Thyroid gland (tissue), 4 donors: ENCODE measurements around the gene EPHB4. TPM values are rescaled to one million over a fixed set of nuclear protein-coding genes. Genes with fewer than 3 reads are reported as not detected.
"Not testable (repeated sequence)": the region's sequence is repeated elsewhere in the genome, so short reads cannot be mapped to it uniquely, and the experiment has no call there.

ENCODE experiments used
- DNase-seq, 2 donors: peaks; one replicate each; pipeline ENCODE4 v3.0.0-alpha.2; 2019
- H3K27ac ChIP-seq, 3 donors: fragments of 200-600 bp; sonication (generic); 1 replicate in 2 of 3; 2 replicates in 1 of 3; pipeline ENCODE4 v1.5.1; 2016 to 2019; ENCODE audit warnings: mild to moderate bottlenecking in 1 of 3, moderate library complexity in 1 of 3
- H3K27me3 ChIP-seq: fragments of 200-600 bp; sonication (generic); one replicate; pipeline ENCODE4 v1.5.1; 2019
- H3K36me3 ChIP-seq, 2 donors: fragments of 200-600 bp; sonication (generic); one replicate each; pipeline ENCODE4 v1.5.1; 2016 to 2019
- H3K4me1 ChIP-seq, 2 donors: fragments of 200-600 bp; sonication (generic); one replicate each; pipeline ENCODE4 v1.5.1; 2017 to 2019
- H3K4me3 ChIP-seq, 3 donors: fragments of 200-600 bp; sonication (generic); replicated peaks in 1 of 3; 1 replicate in 2 of 3; 2 replicates in 1 of 3; pipeline ENCODE4 v1.5.1; 2016; ENCODE audit warnings: mild to moderate bottlenecking in 1 of 3
- H3K9me3 ChIP-seq: fragments of 200-600 bp; sonication (generic); one replicate; pipeline ENCODE4 v1.5.1; 2017
- POLR2A ChIP-seq, 2 donors: fragments of 450-650 bp; IDR thresholded peaks; one replicate each; pipeline ENCODE4 v1.6.1; 2017; ENCODE audit warnings: antibody characterized with exemption in 2 of 2, mild to moderate bottlenecking in 2 of 2, moderate library complexity in 1 of 2
- WGBS, 2 donors: methylation state at CpG; one replicate each; pipeline ENCODE4 v1.1.5; 2017; 5-methylcytosine and 5-hydroxymethylcytosine counted together
- intact Hi-C: fragments of 100-400 bp; cut with DNase I; formaldehyde crosslinking; loops from one replicate; pipeline ENCODE4 v1.15.1; 2023
- total RNA-seq, 4 donors: library from RNA; depleted of rRNA; stranded (reverse); fragments of >200 nt; gene quantifications; one replicate each; pipeline ENCODE4 v1.2.3, GENCODE V29; 2016
- TF ChIP-seq, protein P1 (sequence below), 6 experiments: fragments of 200-600 bp in 3 of 6; fragments of 450-650 bp in 3 of 6; sonication (generic) in 3 of 6; IDR thresholded peaks; one replicate each; pipeline ENCODE4 v1.5.1; 2016 to 2019; ENCODE audit warnings: antibody characterized with exemption in 6 of 6, mild to moderate bottlenecking in 2 of 6, inconsistent platforms in 1 of 6, moderate library complexity in 1 of 6

Gene EPHB4
- total RNA-seq, 4 donors from 2014 or later: 27.9 to 38.0 (median 35.1) TPM

DNA sequence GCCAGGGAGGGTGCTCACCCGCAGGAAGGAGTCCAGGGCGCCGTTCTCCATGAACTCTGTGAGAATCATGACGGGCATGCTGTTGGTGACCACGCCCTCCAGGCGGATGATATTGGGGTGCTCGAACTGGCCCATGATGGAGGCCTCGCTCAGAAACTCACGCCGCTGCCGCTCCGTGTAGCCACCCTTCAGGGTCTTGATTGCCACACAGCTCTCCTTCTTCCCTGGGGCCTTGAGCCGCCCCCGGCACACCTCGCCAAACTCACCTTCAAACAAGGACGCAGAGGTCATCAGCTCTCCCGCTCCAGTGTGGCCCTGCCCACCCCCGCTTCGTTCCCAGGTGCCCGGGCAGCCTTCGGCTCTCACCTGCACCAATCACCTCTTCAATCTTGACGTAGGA, 14.6 kb downstream of the EPHB4 start:
- Histone ChIP-seq H3K27ac (no peak overlapping the region), H3K4me3 (no peak overlapping the region), H3K27me3 (no peaks in the 10 kb centered on the region), H3K4me1 (no peaks in the 10 kb centered on the region), H3K36me3 (peaks cover 33 to 39% of the 10 kb centered on the region in 2 donors), H3K9me3 (no peaks in the 10 kb centered on the region)
- WGBS, 2 donors: 94 to 95% methylated on average over 22 of the region's 22 CpGs
- intact Hi-C loops: no loop called here
- TF ChIP-seq POLR2A (IDR thresholded peaks at IDR 0.05): no peak
- TF ChIP-seq, protein P1, sequence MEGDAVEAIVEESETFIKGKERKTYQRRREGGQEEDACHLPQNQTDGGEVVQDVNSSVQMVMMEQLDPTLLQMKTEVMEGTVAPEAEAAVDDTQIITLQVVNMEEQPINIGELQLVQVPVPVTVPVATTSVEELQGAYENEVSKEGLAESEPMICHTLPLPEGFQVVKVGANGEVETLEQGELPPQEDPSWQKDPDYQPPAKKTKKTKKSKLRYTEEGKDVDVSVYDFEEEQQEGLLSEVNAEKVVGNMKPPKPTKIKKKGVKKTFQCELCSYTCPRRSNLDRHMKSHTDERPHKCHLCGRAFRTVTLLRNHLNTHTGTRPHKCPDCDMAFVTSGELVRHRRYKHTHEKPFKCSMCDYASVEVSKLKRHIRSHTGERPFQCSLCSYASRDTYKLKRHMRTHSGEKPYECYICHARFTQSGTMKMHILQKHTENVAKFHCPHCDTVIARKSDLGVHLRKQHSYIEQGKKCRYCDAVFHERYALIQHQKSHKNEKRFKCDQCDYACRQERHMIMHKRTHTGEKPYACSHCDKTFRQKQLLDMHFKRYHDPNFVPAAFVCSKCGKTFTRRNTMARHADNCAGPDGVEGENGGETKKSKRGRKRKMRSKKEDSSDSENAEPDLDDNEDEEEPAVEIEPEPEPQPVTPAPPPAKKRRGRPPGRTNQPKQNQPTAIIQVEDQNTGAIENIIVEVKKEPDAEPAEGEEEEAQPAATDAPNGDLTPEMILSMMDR (IDR thresholded peaks at IDR 0.05): no peak
- no peak for DNase-seq

DNA sequence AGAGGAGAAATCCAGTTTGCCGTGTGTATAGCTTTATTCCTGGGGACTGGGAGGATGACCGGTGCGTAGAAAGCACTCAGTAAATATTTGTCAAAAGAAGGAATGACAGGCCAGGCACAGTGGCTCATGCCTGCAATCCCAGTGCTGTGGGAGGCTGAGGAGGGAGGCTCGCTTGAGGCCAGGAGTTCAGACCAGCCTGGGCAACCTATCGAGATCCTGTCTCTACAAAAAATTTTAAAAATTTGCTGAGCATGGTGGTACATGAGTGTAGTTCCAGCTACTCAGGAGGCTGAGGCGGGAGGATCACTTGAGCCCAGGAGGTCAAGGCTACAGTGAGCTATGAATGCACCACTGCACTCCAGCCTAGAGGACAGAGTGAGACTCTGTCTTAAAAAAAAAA, 15.8 kb downstream of the EPHB4 start:
- intact Hi-C loops: no loop called here
- peaks cover 35 to 49% of the 10 kb centered on the region in 2 donors for H3K36me3 ChIP-seq
- no peaks in the 10 kb centered on the region for H3K9me3 ChIP-seq
- 88 to 94% methylated on average over 6 of the region's 6 CpGs for WGBS, 2 donors
- no peak for DNase-seq
- TF ChIP-seq, protein P1 (IDR thresholded peaks at IDR 0.05): no peak
- no peak for TF ChIP-seq POLR2A (IDR thresholded peaks at IDR 0.05)
- H3K27me3 ChIP-seq: no peaks in the 10 kb centered on the region
- H3K4me3 ChIP-seq: no peak overlapping the region
- H3K4me1 ChIP-seq: no peaks in the 10 kb centered on the region
- no peak overlapping the region for H3K27ac ChIP-seq

DNA sequence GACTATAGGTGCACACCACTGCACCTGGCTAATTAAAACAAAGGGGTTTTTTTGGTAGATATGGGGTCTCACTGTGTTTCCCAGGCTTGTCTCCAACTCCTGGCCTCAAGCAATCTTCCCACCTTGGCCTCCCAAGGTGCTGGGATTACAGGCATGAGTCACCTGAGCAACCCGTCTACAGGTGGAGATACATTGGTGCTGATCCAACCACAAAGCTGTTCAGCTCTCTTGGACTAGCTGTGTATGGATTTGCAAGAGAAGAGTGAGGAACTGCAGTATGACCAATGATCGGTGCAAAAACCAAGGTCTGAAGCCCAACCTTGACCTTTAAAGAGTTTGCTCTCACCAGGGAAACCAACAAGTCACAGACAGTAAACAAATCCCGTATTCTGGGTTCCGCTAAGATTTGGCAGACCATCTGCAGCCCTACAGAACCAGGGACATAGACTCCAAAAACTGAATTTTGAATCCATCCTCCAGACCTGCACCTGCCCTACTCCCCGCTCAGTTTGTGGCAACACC, 18.9 kb downstream of the EPHB4 start:
- Histone ChIP-seq H3K4me3 (no peak overlapping the region), H3K27ac (no peak overlapping the region), H3K27me3 (no peaks in the 10 kb centered on the region), H3K4me1 (peaks cover 4 to 6% of the 10 kb centered on the region in 2 donors), H3K36me3 (peaks cover 49 to 54% of the 10 kb centered on the region in 2 donors), H3K9me3 (no peaks in the 10 kb centered on the region)
- no peak for TF ChIP-seq POLR2A (IDR thresholded peaks at IDR 0.05)
- TF ChIP-seq, protein P1 (IDR thresholded peaks at IDR 0.05): no peak
- DNase-seq: no peak
- intact Hi-C loops: no loop called here
- 87 to 89% methylated on average over 5 of the region's 5 CpGs for WGBS, 2 donors

DNA sequence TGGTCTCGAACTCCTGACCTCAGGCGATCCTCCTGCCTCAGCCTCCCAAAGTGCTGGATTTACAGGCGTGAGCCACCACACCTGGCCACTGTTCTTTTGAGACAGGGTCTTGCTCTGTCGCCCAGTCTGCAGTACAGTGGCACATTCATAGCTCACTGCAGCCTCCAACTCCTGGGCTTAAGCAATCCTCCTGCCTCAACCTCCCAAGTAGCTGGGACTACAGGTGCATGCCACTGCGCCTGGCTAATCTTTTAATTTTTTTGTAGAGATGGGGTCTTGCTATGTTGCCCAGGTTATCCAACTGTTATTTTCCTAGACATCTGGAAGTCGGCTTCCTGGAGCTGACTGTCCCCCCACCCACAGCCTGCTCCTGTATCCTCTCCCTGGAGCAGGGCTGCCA, 20.4 kb downstream of the EPHB4 start:
- H3K36me3 ChIP-seq: peaks cover 39 to 40% of the 10 kb centered on the region in 2 donors
- H3K27ac ChIP-seq, H3K27me3 ChIP-seq, DNase-seq, H3K4me3 ChIP-seq, H3K9me3 ChIP-seq, H3K4me1 ChIP-seq, intact Hi-C loops: not testable (repeated sequence)
- WGBS, 2 donors: 96 to 99% methylated on average over 6 of the region's 6 CpGs

DNA sequence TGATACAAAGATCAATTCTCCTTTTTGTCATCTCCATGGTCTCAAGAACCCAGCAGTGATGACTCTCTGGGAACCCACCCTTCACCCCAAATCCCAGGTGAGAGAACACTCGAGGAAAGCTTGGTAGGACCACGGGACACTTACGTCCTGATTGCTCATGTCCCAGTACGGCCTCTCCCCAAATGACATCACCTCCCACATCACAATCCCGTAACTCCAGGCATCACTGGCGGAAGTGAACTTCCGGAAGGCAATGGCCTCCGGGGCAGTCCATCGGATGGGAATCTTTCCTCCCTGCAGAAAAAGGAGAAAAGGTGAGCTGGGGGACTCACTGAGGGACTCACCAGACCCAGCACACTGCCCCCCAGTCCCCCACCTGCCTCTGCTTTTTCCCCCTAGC, 21.0 kb downstream of the EPHB4 start:
- peaks cover 34 to 39% of the 10 kb centered on the region in 2 donors for H3K36me3 ChIP-seq

More for the DNA sequence above, 21.0 kb downstream of the EPHB4 start:
- H3K4me3 ChIP-seq: no peak overlapping the region
- DNase-seq: no peak
- no peaks in the 10 kb centered on the region for H3K9me3 ChIP-seq
- WGBS, 2 donors: 85 to 86% methylated on average over 9 of the region's 9 CpGs
- H3K27ac ChIP-seq: no peak overlapping the region
- no peaks in the 10 kb centered on the region for H3K27me3 ChIP-seq
- intact Hi-C loops: no loop called here
- peaks cover 7 to 9% of the 10 kb centered on the region in 2 donors for H3K4me1 ChIP-seq
- TF ChIP-seq, protein P1 (IDR thresholded peaks at IDR 0.05): no peak
- no peak for TF ChIP-seq POLR2A (IDR thresholded peaks at IDR 0.05)
